HepG2 (cell line): ENCODE measurements around the gene VPS52. TPM values are rescaled to one million over a fixed set of nuclear protein-coding genes. Genes with fewer than 3 reads are reported as not detected.

ENCODE experiments used
- ATAC-seq: fragments of 200-7000 bp; cut with Tn5 transposase; 3 replicates; pipeline ENCODE4 v1.9.1; 2020; ENCODE audit warnings: mild to moderate bottlenecking, moderate library complexity
- BruUV-seq: library from RNA; stranded (reverse); fragments of 400-500 nt; replicated peaks from 2 replicates; lab custom pipeline; 2021; lab: Mats Ljungman, UMichigan
- CTCF ChIA-PET: fragments of 300-600 bp; formaldehyde crosslinking; extraction: SDS; loops from one replicate; lab custom pipeline; 2021; ENCODE audit warnings: low total read pairs, inconsistent platforms, low intra/inter-chr PET ratio; lab: Yijun Ruan, JAX
- POLR2A ChIA-PET: fragments of 350-600 bp; sonication (Branson Sonifier 250); formaldehyde crosslinking; loops from one replicate; lab custom pipeline; 2020; ENCODE audit warnings: antibody characterized with exemption, inconsistent platforms; lab: Yijun Ruan, JAX
- DNase-seq: peaks from one replicate; pipeline ENCODE4 v3.0.0-alpha.2; 2015; ENCODE audit warnings: low spot score
- FAIRE-seq: peaks from 3 replicates; lab custom pipeline; 2011; peaks lifted over from hg19 to GRCh38; lab: Jason Lieb, UNC
- H2AFZ ChIP-seq: one replicate; pipeline ENCODE4 v1.6.1; 2011; ENCODE audit warnings: low read length, inconsistent platforms
- H3K27ac ChIP-seq: fragments of 300-600 bp; 3 replicates; pipeline ENCODE4 v1.8.0; 2011; ENCODE audit warnings: mixed run types, mild to moderate bottlenecking, mixed read lengths, low read length, inconsistent platforms; ENCODE audit not compliant: insufficient read depth; ENCODE audit errors: extremely low read length
- H3K27me3 ChIP-seq, 2 experiments: fragments of 200-600 bp in 1 of 2; 2 replicates in 1 of 2; 3 replicates in 1 of 2; pipeline versions ENCODE4 v1.6.0 to v1.8.0; 2011; ENCODE audit warnings: low read length in 2 of 2, mild to moderate bottlenecking in 2 of 2, moderate library complexity in 2 of 2, inconsistent platforms in 1 of 2; ENCODE audit not compliant: insufficient read depth in 2 of 2, control insufficient read depth in 1 of 2
- H3K36me3 ChIP-seq, 2 experiments: fragments of 200-600 bp in 1 of 2; replicated peaks in 1 of 2; 2 replicates in 1 of 2; 3 replicates in 1 of 2; pipeline versions ENCODE4 v1.5.1 to v1.8.0; 2011; ENCODE audit warnings: low read length in 2 of 2, inconsistent platforms in 1 of 2; ENCODE audit not compliant: insufficient read depth in 2 of 2, control insufficient read depth in 1 of 2
- H3K4me1 ChIP-seq: 2 replicates; pipeline ENCODE4 v1.5.1; 2012; ENCODE audit warnings: low read length, inconsistent platforms; ENCODE audit not compliant: insufficient read depth
- H3K4me2 ChIP-seq: 2 replicates; pipeline ENCODE4 v1.6.0; 2011; ENCODE audit warnings: low read depth, low read length, inconsistent platforms
- H3K4me3 ChIP-seq, 3 experiments: fragments of 200-600 bp in 1 of 3; sonication (generic), shearing (Covaris generic) in 1 of 3; replicated peaks in 1 of 3; 2 replicates each; pipeline ENCODE4 v1.5.1; 2011 to 2016; ENCODE audit warnings: low read length in 3 of 3, inconsistent platforms in 2 of 3, low read depth in 2 of 3, mild to moderate bottlenecking in 2 of 3, control low read depth in 1 of 3, mixed read lengths in 1 of 3; ENCODE audit not compliant: insufficient read depth in 1 of 3
- H3K79me2 ChIP-seq: one replicate; pipeline ENCODE4 v1.6.1; 2011; ENCODE audit warnings: low read length, inconsistent platforms; ENCODE audit not compliant: insufficient read depth
- H3K9ac ChIP-seq: 2 replicates; pipeline ENCODE4 v1.6.0; 2011; ENCODE audit warnings: mild to moderate bottlenecking, low read depth, low read length, inconsistent platforms; ENCODE audit not compliant: insufficient read depth
- H3K9me3 ChIP-seq: 2 replicates; pipeline ENCODE4 v1.5.1; 2012; ENCODE audit warnings: mild to moderate bottlenecking, low read length
- H4K20me1 ChIP-seq: 2 replicates; pipeline ENCODE4 v1.6.0; 2011; ENCODE audit warnings: inconsistent platforms, mild to moderate bottlenecking, low read length, moderate library complexity; ENCODE audit not compliant: insufficient read depth
- CENPBD1 ChIP-seq: sonication (generic); formaldehyde crosslinking; IDR thresholded peaks from 2 replicates; pipeline ENCODE4 v1.8.0; 2022; ENCODE audit warnings: missing genetic modification reagents, low read depth, mild to moderate bottlenecking, borderline replicate concordance
- CREB3 ChIP-seq: sonication (generic); formaldehyde crosslinking; IDR thresholded peaks from 2 replicates; pipeline ENCODE4 v1.5.0; 2020; ENCODE audit warnings: missing genetic modification reagents
- DDIT3 ChIP-seq: sonication (generic); formaldehyde crosslinking; IDR thresholded peaks from 2 replicates; pipeline ENCODE4 v1.4.0; 2020; ENCODE audit warnings: mild to moderate bottlenecking, missing genetic modification reagents
- ELF1 ChIP-seq: sonication (generic); formaldehyde crosslinking; IDR thresholded peaks from 2 replicates; pipeline ENCODE4 v1.4.0; 2020; ENCODE audit warnings: missing genetic modification reagents
- NFIC ChIP-seq: IDR thresholded peaks from 2 replicates; pipeline ENCODE4 v1.6.1; 2012; ENCODE audit warnings: mild to moderate bottlenecking, low read length, inconsistent platforms
- PATZ1 ChIP-seq: sonication (generic); formaldehyde crosslinking; IDR thresholded peaks from 2 replicates; pipeline ENCODE4 v1.4.0; 2020; ENCODE audit warnings: missing genetic modification reagents
- RFXANK ChIP-seq: IDR thresholded peaks from 2 replicates; pipeline ENCODE4 v1.6.1; 2016
- SNAI1 ChIP-seq: sonication (generic); formaldehyde crosslinking; IDR thresholded peaks from 2 replicates; pipeline ENCODE4 v1.5.0; 2020; ENCODE audit warnings: mild to moderate bottlenecking, missing genetic modification reagents, borderline replicate concordance
- STAT6 ChIP-seq: sonication (generic); formaldehyde crosslinking; IDR thresholded peaks from 2 replicates; pipeline ENCODE4 v1.4.0; 2020; ENCODE audit warnings: missing genetic modification reagents, mild to moderate bottlenecking, borderline replicate concordance
- TP53 ChIP-seq: sonication (generic); formaldehyde crosslinking; conservative IDR thresholded peaks from 2 replicates; pipeline ENCODE4 v1.4.0; 2020; ENCODE audit warnings: missing genetic modification reagents
- ZFYVE20 ChIP-seq: sonication (generic); formaldehyde crosslinking; IDR thresholded peaks from 2 replicates; pipeline ENCODE4 v1.8.0; 2023; ENCODE audit warnings: low read depth, mild to moderate bottlenecking, moderate library complexity, missing genetic modification reagents, borderline replicate concordance
- ZNF230 ChIP-seq: sonication (generic); formaldehyde crosslinking; IDR thresholded peaks from 2 replicates; pipeline ENCODE4 v1.4.0; 2020; ENCODE audit warnings: mild to moderate bottlenecking, missing genetic modification reagents
- ZNF326 ChIP-seq: sonication (generic); formaldehyde crosslinking; IDR thresholded peaks from 2 replicates; pipeline ENCODE4 v1.4.0; 2020; ENCODE audit warnings: missing genetic modification reagents, borderline replicate concordance
- ZNF549 ChIP-seq: sonication (generic); formaldehyde crosslinking; IDR thresholded peaks from 2 replicates; pipeline ENCODE4 v1.5.0; 2020; ENCODE audit warnings: missing genetic modification reagents
- ZNF792 ChIP-seq: IDR thresholded peaks from 2 replicates; pipeline ENCODE4 v1.6.1; 2016
- WGBS: methylation state at CpG from one replicate; pipeline ENCODE4 v1.1.6; 2017; ENCODE audit warnings: low lambda C conversion rate; 5-methylcytosine and 5-hydroxymethylcytosine counted together
- in situ Hi-C: cut with HindIII; loops from 2 replicates; pipeline ENCODE4 v1.10.0; 2017; ENCODE audit warnings: low pct_unique_long_range_greater_than_20kb; ENCODE audit not compliant: extremely low pct_ligation_motif_present
- intact Hi-C: fragments of 100-400 bp; cut with micrococcal nuclease; formaldehyde crosslinking; loops from one replicate; pipeline ENCODE4 v1.10.0; 2022; ENCODE audit not compliant: unreplicated experiment
- polyA plus RNA-seq, 8 experiments: library from polyadenylated mRNA; depleted of rRNA in 3 of 8; stranded (reverse) in 7 of 8; unstranded in 1 of 8; fragments of >200 nt; fragmentation: Illumina TruSeq in 4 of 8; extraction: Trizol in 4 of 8; gene quantifications; 2 replicates each; pipeline versions ENCODE4 v1.2.1 to v1.2.3, GENCODE V29; 2011 to 2016; ENCODE audit warnings: low read depth in 4 of 8, missing spikeins in 1 of 8, mixed read lengths in 1 of 8; ENCODE audit not compliant: insufficient read depth in 1 of 8
- total RNA-seq, 5 experiments: library from RNA; depleted of rRNA; stranded (reverse); fragments of >200 nt; fragmentation: Illumina TruSeq; extraction: Trizol; gene quantifications; 2 replicates each; pipeline ENCODE4 v1.2.3, GENCODE V29; 2016; ENCODE audit warnings: low read depth in 1 of 5

The VPS52 gene
- total and polyA plus RNA-seq, 2 of the 13 experiments (the other 11 are each of a cell fraction or from before 2014, with no cell fraction given), result 48.9 to 85.5 TPM

- no peak for TF ChIP-seq ZNF792 (CRISPR knock-in tag)
- TF ChIP-seq RFXANK (CRISPR knock-in tag), result no peak
- TF ChIP-seq SNAI1, result no peak
- TF ChIP-seq NFIC, result no peak
- TF ChIP-seq DDIT3, result 0 out of 2 replicates have a peak, but pooled peaks have one; percentile 42
- TF ChIP-seq, all 625 proteins: peak for 172
Observed at GRCh38 chr6:33317669-33318425, 46.2 kb upstream of the VPS52 start, which contains the start of gene ZBTB22 (continued).

GRCh38 chr6:33317419-33317668 lies 45.7 kb upstream of the VPS52 start:
- Histone ChIP-seq H4K20me1 (peaks cover 3% of the 10 kb centered on the region; the same call in 1 of the 2 replicates), H3K27ac (peak overlapping the region; percentile 82), H3K27me3 (no peaks in the 10 kb centered on the region; a peak in 2 of 5 replicates), H2AFZ (no peak overlapping the region), H3K9ac (peak overlapping the region; percentile 72; the same call in 1 of the 2 replicates), H3K4me3 (peak overlapping the region; percentile 71 to 79 (median 73); a peak in 5 of 6 replicates), H3K36me3 (peaks cover 5 to 31% of the 10 kb centered on the region in 2 experiments), H3K79me2 (peaks cover 31% of the 10 kb centered on the region), H3K4me1 (peaks cover 56% of the 10 kb centered on the region), H3K9me3 (no peaks in the 10 kb centered on the region), H3K4me2 (peak overlapping the region; percentile 72)
- ATAC-seq, result no peak
- FAIRE-seq, result no peak
- WGBS, result 2% methylated on average over 27 of the region's 27 CpGs
- ChIA-PET CTCF (no interaction called here), POLR2A (interaction anchor here (0.5 to 3.9 kb wide), 27 partner anchors 8 to 1122 kb away, joined by 3 to 57 read pairs (median 6); partner anchors contain the start of genes B3GALT4, CUTA, PFDN6 and PHF1)
- no TSS peak for BruUV-seq
- in situ Hi-C loops (no loop called here), intact Hi-C loops (no loop called here)
- DNase-seq, result no peak
- TF ChIP-seq ZNF792 (CRISPR knock-in tag) (no peak), CREB3 (no peak), CENPBD1 (no peak), ZNF549 (CRISPR knock-in tag) (no peak), PATZ1 (0 out of 2 replicates have a peak, but pooled peaks have one; percentile 27), STAT6 (CRISPR knock-in tag) (no peak), ZNF326 (no peak), ZFYVE20 (CRISPR knock-in tag) (no peak), ZNF230 (0 out of 2 replicates have a peak, but pooled peaks have one; percentile 13), TP53 (CRISPR knock-in tag) (no peak), ELF1 (CRISPR knock-in tag) (no peak)
